GM12874 (cell line): ENCODE results near the gene OMP.

Experiments
- TF ChIP-seq, protein P1 (sequence below): IDR thresholded peaks from 2 replicates; pipeline ENCODE4 v1.5.1; 2011; ENCODE audit warnings: low read depth, mild to moderate bottlenecking, control low read depth, low read length, moderate library complexity; ENCODE audit not compliant: insufficient read depth

The OMP gene

GRCh38 chr11:77127920-77128691, 25.5 kb downstream of the OMP start, which contains the start of gene MYO7A:
Gene MYO7A, plus strand, starts transcription at chr11:77128246. Its CDS starts 2,389 bp downstream, at chr11:77130635.
- TF ChIP-seq, protein P1, sequence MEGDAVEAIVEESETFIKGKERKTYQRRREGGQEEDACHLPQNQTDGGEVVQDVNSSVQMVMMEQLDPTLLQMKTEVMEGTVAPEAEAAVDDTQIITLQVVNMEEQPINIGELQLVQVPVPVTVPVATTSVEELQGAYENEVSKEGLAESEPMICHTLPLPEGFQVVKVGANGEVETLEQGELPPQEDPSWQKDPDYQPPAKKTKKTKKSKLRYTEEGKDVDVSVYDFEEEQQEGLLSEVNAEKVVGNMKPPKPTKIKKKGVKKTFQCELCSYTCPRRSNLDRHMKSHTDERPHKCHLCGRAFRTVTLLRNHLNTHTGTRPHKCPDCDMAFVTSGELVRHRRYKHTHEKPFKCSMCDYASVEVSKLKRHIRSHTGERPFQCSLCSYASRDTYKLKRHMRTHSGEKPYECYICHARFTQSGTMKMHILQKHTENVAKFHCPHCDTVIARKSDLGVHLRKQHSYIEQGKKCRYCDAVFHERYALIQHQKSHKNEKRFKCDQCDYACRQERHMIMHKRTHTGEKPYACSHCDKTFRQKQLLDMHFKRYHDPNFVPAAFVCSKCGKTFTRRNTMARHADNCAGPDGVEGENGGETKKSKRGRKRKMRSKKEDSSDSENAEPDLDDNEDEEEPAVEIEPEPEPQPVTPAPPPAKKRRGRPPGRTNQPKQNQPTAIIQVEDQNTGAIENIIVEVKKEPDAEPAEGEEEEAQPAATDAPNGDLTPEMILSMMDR: no peak

GRCh38 chr11:77129069-77129841, 26.6 kb downstream of the OMP start:
- TF ChIP-seq, protein P1: no peak

GRCh38 chr11:77129842-77130756, 27.5 kb downstream of the OMP start:
- TF ChIP-seq, protein P1: no peak

- TF ChIP-seq, protein P1: no peak
These were observed 28.3 kb downstream of the OMP start for GRCh38 chr11:77130763-77131513.

DNA sequence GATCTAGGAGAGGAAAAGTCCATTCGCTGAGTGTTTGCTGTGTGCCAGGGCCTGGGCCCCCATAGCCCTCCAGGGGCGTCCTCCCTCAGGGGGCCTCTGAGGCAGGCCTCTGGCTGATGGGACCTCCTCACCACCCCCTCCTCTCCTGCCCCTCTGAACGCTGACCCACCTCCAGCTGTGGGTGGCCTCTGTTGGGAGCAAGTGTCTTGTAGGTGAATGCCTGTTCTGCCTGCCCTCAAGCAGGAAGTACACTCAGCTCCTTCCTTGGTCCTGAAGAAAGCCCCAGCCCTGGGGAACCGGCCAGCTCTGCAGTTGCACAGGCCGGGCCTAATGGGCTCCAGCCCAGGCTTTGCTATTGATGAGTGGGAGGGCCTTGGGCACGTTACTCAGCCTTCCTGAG, 28.9 kb downstream of the OMP start:
- TF ChIP-seq, protein P1: no peak

- TF ChIP-seq, protein P1: no peak
These were observed 32.4 kb downstream of the OMP start for GRCh38 chr11:77135069-77135468.
